Stimulated activated CD4-positive, alpha-beta T cell treated with anti-CD3 and anti-CD28 coated beads, Interleukin-12 subunit alpha, Interleukin-12 subunit beta, amount 100 ng/mL, for 24 hours (primary cell): Measurements from ENCODE around the gene SLX4IP.
"Not testable (repeated sequence)": the region's sequence is repeated elsewhere in the genome, so short reads cannot be mapped to it uniquely, and the experiment has no call there.

ENCODE experiments used
- DNase-seq, 2 experiments: peaks; one replicate each; pipeline ENCODE4 v3.0.0-alpha.2; 2020; ENCODE audit warnings: low read depth in 2 of 2

Gene SLX4IP

DNA sequence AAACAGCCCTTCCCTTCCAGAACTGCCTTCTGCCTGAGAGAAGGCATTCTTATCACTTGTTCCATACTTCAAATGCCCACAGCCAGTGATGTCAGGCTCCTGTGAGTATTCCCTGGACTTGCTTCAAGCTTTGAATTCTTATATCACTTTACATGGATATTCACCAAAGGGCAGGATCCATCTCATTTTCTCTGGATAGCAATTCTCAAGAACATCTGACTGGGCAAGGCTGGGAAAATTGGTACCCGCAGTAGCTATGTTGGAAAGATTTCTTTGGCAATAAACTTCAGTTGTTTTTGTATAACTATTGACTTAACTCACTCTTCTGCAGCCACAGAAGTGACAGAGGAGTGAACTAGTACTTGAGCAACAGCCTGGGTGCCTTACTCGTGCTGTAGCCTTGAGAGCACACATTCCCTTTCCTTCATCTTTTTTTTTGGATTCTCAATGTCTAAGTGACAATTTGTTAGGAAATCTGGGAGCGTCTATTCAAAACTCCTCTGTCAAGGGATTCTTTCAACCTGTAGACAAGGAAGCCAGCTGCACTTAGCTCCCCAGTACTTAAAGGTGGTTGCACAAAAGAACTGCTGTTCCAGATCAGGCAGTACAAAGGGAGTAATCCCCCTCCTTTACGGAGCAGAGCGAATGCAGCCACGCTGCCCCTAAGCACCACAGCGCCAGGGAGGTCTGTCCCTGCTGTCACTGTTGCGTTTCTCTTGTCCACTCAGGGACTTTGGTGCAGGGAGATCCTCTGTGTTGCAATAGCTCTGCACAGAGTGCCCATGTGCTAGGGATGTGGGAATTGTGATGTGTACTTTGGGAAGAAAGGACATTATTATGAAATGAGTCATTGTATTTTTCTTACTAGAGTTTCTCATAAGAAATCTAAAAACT is 169.1 kb downstream of the SLX4IP start:
- no peak for DNase-seq

DNA sequence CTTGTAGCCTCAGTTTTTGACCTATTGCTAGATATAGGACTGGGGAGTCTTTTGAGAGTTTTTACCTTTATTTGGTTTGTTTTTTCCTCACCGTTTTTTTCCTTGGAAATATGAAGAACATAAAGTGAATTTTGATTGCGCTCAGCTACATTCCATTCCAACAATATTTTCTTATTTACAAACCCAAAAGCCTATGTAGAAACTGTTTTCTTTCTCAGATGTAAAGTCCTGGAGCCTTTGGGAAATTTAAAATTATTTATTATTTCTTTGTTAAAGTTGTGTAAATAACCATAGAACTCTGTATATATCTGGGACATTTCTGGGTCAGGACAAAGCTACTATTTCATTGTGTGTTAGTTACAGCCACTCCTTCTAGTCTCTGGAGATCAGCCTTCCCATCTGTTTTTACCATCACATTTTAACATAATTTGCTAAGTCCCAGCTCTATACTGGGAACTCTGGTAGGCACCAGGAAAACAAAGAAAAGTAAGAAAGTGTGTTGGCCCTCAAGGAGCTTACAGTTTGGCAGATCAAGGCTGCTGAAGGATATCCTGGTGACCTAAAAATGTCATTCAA is 169.8 kb downstream of the SLX4IP start:
- DNase-seq: no peak

DNA sequence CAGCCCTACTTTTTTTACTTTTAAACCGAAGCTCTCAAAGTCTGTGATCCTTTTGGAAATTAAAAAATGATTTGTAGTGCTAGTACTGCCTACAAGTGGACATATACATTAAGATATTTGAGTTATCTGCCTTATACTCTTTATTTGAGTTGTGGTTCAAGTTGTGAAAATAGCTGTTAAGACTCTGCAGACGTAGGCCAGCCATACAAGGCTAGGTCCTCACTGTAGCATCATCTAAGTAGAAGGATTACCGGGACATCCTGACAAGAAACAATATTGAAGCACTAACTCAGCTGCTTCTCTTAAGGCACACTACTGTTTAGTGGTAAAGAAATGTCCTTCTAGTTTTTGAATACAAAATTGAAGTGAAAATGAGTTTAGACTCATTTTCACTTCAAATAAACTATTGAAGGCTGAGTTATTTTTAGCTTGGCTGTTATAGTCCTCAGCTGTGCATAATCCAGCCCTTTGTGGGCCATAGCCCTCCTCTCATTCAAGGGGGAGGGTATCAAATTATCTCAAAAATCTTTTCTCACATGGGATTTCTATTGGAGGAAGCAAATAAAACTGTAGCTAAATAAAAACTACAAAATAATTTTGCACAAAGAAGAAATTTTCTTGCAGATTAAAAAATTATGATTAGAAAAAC is 170.6 kb downstream of the SLX4IP start:
- no peak for DNase-seq

DNA sequence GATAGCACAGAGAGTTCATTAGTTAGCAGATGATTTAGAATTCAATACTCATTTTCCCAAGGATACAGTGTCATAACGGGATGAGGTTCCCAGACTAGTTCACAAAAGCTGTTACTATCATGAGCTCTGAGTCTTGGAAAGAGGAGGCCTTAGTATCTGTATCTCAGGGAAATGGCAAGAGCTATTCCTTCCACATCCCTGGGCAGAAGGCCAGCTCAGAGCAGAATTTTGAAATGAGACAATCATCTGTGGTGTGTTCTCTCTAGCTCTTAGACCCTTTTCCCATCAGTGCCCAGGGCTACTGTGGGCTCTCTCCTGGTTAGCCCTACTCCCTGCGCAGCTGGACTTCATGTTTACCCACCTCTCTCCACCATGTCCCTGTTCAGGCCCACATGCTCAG is 174.2 kb downstream of the SLX4IP start:
- DNase-seq: no peak

DNA sequence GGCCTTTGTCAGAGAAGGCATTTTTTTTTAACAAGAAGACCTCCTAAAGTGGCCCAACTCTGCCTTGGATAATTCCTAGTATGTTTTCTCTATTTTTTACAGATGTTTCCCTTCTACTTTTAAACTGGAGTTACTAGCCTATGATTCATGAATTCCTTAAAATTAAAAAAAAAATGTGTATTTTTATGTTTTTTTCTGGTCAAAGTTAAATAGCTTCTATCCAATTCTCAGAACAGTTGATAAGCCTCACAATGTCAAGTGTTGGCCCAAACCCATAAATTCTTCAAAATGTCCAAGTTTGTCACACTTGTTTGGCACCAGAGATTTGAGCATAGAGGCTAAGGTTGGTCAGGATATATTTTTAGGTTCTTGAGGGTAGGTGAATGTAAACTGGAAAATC is 174.7 kb downstream of the SLX4IP start:
- DNase-seq: no peak

DNA sequence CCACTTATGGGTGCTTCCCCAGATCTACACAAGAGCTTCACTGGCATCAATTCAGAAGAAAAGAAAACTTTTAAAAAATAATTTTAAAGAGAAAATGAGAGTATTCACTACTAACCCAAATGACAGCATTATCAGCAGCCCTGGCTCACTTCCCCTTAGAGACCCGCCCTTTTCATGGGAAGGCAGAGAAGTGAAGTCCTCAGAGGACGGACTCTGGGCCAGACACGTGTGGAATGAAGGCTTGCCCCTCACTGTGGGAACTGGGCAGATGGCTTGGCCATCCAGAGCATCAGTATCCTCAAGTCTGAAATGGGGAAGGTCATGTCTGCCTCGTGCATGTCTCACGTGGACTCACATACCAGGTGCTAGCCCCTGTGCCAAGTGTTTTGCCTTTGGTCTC is 175.1 kb downstream of the SLX4IP start:
- DNase-seq: no peak

DNA sequence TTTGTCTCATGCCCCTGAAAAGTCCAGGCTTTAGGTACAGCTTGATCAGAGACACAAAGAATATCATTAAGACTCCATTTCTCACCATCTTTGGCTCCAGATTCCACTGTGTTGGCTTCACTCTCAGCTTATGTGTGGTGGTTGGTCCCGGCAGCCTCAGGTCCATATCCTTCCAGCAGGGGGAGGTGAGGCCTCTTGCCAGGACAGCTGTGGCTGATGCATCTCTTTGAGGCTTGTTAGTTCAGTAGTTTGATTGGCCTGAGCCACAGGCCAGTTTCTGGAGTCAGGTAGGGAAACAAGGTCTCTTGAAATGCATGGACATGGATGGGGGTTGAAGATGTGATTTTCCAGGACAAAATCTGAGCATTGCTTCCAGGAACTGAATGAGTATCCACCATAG is 176.3 kb downstream of the SLX4IP start:
- DNase-seq: no peak

DNA sequence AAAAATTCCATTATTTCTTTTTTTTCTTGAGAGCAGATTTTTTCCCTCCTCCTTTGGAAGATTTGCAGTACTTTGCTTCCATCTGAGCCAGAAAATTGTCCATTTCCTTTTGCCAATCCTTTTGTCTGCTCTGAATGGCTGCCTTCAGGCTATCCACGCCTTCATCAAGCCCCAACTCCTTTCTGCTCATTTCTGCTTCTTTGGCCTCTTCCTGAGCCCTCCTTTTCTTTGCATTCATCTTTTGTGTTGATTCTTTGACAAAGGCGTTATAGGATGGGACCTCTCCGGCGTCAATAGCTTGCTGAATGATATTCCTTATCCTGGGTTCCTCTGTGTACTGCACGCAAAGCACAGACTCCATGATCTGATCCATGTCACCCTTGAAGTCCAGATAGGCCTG is 178.3 kb downstream of the SLX4IP start:
- DNase-seq: not testable (repeated sequence)

DNA sequence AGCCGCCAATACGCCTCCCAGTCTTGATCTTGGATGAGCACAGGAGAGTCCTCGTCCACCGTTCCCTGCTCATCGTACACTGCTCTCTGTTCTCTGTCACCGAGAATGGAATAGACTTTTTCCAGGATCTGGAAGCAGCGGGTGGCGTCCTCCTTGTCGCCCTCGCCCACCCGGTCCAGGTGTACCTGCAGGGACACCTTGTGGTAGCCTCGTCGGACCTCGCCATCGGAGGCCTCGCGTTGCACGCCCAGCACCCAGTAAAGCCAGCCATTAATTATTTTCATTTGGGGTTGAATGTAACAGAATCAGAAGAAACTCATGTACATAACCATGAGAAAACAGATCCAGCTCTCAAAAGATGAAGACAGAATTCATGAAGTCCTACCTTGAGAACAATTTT is 178.8 kb downstream of the SLX4IP start:
- no peak for DNase-seq

DNA sequence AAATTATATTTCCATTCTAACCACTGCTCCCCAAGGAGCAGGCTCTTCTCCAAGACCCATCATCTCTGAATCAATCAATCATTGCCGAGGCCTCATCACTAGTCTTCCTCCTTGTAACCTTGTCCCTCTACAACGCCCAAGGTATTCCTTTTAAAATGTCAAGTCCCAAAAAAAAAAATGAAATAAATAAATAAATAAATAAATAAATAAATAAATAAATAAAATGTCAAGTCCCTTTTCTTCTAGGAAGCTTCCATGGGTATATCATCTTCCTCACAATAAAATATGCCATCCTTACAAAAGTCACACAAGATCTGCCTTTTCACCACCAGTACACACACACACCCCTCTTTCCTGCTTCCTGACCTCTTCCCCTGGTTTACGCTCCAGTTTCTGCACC is 181.1 kb downstream of the SLX4IP start:
- DNase-seq: no peak

DNA sequence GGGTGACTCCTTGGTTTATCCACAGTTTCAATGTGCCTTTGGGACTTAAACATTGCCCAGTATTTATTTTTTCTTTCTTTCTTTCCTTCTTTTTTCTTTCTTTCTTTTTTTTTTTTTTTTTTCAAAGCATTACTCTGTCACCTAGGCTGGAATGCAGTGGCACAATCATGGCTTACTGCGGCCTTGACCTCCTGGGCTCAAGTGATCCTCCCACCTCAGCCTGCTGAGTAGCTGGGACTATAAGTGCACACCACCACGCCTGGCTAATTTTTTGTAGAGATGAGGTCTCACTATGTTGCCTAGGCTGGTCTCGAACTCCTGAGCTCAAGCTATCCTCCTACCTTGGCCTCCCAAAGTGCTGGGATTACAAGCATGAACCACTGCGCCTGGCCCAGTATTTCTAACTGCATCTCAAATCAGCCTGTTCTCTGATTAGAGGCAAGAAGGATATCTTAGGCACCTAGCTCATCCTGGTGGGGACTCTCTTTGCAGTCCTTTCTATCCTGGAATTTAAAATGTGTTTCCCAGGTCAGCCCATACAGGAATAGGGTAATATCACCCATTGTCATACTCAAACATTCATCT is 182.5 kb downstream of the SLX4IP start:
- DNase-seq: not testable (repeated sequence)

DNA sequence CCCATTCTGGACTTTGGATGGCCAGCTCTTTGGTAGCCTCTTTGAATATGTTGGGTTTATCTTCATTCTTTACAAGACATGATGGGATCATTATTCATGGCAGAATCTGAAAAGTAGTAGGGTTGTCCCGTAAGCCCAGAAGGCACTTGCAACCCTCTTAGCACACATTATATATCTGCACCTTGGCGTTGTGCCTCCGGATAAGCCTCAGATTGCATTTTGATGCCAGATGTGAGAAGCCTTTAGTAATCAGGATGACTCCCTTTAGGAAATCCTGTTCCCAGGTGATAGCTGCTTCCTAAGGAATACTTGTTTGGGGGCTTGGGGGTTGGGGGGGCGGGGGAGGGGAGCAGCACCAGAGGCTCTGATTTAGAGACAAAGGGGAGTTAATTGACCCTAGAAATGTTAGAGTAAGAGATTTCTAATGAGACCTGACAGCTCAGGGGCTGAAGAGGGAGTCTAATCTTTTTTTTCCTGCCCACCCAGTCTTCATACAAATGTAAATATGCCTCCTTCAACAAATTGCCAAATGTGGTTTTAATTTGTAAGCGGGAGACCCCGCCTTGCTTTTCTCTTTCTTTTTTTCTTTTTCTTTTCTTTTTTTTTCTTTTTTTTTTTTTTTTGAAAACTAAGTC is 183.6 kb downstream of the SLX4IP start:
- no peak for DNase-seq

DNA sequence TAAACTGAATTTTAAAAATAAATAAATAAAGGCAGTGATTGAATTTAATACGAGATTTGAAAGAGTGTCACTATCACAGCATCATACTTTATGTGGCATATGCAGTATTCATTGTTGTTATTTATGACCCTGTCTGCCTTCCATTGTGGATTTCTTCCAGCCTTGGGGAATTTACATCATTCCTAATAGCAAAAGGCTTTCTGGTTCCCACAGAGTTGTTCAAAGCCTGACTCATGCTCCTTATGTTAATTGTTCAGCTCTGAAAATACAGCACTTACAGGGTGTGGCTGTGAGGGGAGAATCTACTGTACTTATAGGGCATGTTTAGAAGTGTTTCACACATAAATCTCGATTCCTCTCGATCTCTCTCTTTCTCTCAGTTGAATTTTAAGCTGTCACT is 184.3 kb downstream of the SLX4IP start:
- no peak for DNase-seq

DNA sequence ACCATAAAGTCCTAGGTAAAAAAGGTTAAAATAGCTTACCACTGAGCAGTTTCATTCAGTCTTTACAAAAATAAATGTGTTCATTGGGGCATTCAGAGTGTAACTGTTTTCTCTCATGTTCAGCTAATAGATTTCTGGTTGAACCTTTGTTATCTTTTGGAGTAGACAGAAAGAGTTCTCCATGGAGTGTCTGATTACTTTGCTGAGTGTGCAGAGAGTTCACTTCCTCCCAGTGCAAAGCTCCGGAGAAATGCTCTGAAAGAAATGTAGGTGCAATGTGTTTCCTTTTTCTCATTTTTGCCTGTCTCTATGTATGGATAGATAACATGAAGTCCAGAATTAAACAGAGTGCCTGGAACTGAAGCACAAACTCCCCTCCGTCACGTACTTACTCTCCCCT is 186.0 kb downstream of the SLX4IP start:
- DNase-seq: no peak

DNA sequence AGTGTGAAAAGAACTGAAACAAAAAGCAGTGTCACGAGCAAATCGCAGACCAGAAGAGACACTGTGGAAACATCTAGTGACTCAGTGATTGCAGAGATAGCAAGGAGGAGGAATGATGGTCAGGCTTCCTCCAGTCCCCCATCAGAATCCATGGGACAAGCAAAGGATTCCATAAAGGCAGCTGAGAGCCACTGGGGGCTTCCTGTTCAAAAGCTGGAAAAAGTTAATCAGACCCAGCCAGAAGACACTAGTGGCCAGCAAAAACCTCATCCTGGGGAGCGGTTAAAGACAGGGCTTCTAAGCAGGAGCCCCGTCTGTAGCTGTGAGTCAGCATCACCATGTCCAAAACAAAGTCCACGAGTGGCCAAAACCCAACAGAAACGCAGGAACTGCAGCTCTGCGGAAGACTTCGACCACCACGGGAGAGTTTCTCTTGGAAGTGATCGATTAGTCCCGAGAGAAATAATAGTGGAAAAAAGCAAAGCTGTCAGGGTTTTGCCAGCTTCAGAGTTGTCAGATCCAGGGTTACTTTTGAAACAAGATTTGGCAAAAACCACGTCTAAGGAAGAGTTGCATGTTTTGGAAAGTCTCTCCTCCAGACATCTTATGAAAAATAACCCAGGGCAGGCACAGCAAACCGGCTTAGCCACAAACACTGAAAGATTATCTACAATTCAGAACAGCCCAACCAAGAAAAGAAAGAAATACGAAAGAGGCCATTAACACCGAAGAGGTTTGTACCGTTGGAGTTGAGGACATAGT is 187.7 kb downstream of the SLX4IP start:
- DNase-seq: no peak

DNA sequence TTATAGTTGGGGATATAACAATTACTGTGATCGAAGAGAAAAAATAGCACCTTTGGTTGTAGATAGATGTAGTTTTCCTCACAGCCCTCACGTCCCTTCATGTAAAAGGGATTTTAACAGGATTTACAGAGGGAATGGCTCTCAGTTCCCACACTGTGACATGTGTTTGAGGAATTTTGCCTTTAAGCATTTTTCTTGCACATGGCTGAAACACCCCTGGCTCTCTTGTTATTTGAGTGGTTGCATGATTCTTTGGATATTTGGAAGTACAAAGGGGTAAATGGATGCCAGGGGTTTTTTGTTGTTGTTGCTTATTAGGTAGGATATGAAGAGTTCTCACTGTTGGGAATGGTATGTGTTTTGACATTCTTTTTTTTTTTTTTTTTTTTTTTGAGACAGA is 190.5 kb downstream of the SLX4IP start:
- no peak for DNase-seq

DNA sequence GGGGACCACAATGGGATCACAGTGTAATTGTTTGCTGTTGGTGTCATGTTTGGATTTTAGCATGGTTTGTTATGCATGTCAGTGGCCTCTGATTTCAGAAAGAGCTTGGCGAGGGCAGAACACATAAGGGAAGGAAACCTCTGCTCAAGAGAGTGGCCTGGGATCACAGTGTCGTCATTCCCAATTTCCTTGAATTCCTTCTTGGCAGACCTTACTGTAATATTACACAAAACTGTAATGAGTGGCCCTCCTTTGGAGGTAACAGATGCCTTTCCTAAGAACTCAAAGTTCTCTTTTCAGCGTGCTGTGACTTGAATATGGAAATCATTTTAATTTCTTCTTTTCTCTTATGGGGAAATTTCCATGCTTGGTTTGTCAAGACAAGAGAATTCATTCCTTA is 191.8 kb downstream of the SLX4IP start:
- DNase-seq: no peak

DNA sequence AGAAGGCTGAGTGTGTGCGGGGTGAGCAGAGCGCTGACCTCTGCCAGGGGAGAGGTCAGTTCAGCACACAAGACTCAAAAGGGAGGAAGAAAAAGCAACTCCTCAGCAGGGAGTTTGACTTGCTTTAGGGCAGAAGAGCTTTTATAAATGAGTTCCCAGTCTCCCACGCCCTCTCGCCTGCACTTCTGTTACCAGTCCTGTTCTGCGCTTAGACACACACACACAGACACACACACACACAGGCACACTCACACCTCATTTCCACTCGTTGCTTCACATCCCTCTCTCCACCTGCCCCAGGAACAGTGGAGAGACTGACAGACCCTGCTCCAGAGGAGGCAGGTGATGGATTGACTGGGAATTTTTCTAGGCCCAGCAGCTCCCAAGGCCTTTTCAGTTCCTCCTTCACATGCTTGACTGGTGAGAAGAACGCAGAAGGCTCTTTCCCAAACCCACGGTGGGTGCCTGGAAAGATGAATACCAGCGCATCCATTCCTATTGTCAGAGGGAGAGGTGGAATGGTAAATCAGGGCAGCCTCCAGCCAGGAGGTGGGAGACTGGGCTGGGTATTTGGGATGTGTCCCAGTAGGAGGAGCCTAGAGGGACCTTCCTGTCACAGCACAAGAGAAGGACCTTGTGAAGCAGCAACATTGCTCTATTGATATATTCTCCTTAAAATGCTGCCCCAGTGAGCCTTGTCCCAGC is 195.0 kb downstream of the SLX4IP start:
- DNase-seq: no peak

DNA sequence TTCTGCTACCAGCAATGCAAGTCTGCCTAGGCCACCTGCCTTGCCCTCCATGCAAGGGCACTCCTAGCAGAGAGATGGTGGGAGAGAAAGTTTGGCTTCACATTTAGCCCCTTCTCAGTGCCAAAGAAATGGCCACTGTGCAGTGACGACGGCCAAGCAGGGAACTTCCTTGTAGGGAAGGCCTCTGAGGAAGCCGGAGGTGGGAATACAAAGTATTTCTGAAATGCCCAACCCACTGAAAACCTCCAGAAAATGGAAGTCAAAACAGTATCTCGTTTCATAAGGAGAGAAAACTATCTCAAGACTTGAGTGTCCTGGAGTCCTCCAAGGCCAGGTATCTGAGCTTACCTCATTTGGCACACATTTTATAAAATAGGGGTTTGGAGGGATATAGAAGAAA is 196.0 kb downstream of the SLX4IP start:
- DNase-seq: no peak

DNA sequence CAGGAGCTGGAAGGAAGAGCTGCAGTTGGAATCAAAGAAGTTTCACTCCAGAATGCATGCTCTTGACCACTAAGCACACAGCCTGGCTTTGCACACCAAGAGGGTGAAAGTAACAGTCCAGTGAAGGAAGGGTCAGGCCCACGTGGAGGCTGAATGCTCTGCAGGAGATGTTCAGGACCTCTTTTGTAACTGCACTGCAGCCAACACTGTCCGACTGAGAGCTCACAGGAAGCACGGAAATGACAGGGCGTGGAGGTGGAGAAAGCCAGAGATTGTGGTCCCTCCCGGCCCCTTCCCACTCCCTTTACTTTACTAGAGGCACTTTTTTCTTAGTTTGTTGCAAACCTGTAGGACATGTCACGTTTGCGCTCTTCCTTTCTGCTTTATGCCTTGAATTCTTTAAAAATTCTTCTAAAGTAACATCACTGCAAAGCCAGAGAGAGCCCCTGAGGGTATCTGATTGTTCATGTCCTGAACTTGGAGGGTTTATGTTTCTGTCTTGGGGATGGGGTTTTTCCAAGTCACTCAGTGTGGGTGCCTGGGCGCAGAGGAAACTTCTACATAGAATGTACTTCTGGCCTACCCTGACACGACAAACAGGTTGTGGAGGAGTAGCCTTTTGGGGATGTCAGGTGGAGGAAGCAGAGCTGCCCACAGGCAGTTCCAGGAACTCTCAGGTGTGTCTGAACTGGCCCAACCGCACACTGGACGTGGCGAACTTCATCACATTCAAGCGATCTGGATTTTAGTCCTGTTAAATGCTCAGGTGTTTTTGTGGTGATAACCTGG is 197.8 kb downstream of the SLX4IP start:
- DNase-seq: no peak
